SU-DHL-6 (cell line): ENCODE measurements around the gene DCAF15.

Experiments
- H2AFZ ChIP-seq: fragments of 200-600 bp; sonication (generic); 2 replicates; pipeline ENCODE4 v1.6.1; 2014; ENCODE audit warnings: low read depth, mild to moderate bottlenecking, moderate library complexity, mixed read lengths, antibody characterized with exemption, low read length; ENCODE audit not compliant: severe bottlenecking
- H3F3A ChIP-seq: fragments of 200-600 bp; shearing (Covaris generic); 2 replicates; pipeline ENCODE4 v1.6.0; 2016; ENCODE audit warnings: antibody characterized with exemption, mild to moderate bottlenecking; ENCODE audit not compliant: insufficient read depth
- H3K27ac ChIP-seq: fragments of 200-600 bp; sonication (generic); 2 replicates; pipeline ENCODE4 v1.5.1; 2016; ENCODE audit warnings: low read depth, mild to moderate bottlenecking, low read length, moderate library complexity, mixed read lengths
- H3K27me3 ChIP-seq: fragments of 200-600 bp; sonication (generic), shearing (Covaris generic); 2 replicates; pipeline ENCODE4 v1.6.0; 2014; ENCODE audit warnings: mild to moderate bottlenecking, low read length
- H3K36me3 ChIP-seq: fragments of 200-600 bp; sonication (generic); 2 replicates; pipeline ENCODE4 v1.6.1; 2014; ENCODE audit warnings: mild to moderate bottlenecking, low read length, mixed read lengths
- H3K4me2 ChIP-seq: fragments of 300-600, 200-600 bp; shearing (Covaris generic), sonication (generic); 2 replicates; pipeline ENCODE4 v1.6.0; 2014; ENCODE audit warnings: low read length, low read depth, mild to moderate bottlenecking; ENCODE audit not compliant: poor library complexity, severe bottlenecking
- H3K4me3 ChIP-seq: fragments of 200-600 bp; sonication (generic); 2 replicates; pipeline ENCODE4 v1.5.1; 2014; ENCODE audit warnings: antibody characterized with exemption, low read length, mild to moderate bottlenecking, mixed read lengths; ENCODE audit not compliant: insufficient read depth, poor library complexity, severe bottlenecking
- H3K79me2 ChIP-seq: fragments of 200-600 bp; sonication (generic); 2 replicates; pipeline ENCODE4 v1.6.1; 2014; ENCODE audit warnings: mild to moderate bottlenecking, low read length, moderate library complexity; ENCODE audit not compliant: insufficient read depth
- H3K9ac ChIP-seq: fragments of 200-600 bp; sonication (generic); 2 replicates; pipeline ENCODE4 v1.7.0; 2014; ENCODE audit warnings: mild to moderate bottlenecking, low read length
- H3K9me2 ChIP-seq: fragments of 200-600 bp; sonication (generic); replicated peaks from 2 replicates; pipeline ENCODE4 v1.6.1; 2014; ENCODE audit warnings: low read length; ENCODE audit not compliant: insufficient read depth
- H3K9me3 ChIP-seq: fragments of 200-600 bp; sonication (generic); 2 replicates; pipeline ENCODE4 v1.6.1; 2014; ENCODE audit warnings: low read length, mixed read lengths; ENCODE audit not compliant: insufficient read depth
- H4K20me1 ChIP-seq: fragments of 200-600 bp; sonication (generic); 2 replicates; pipeline ENCODE4 v1.6.1; 2014; ENCODE audit warnings: low read depth, mild to moderate bottlenecking, antibody characterized with exemption, low read length, moderate library complexity, mixed read lengths
- EZH2phosphoT487 ChIP-seq: fragments of 200-600 bp; sonication (generic), shearing (Covaris generic); conservative IDR thresholded peaks from 2 replicates; pipeline ENCODE4 v1.6.1; 2018; ENCODE audit warnings: mild to moderate bottlenecking, antibody characterized with exemption, low read length, moderate library complexity, mixed read lengths
- TF ChIP-seq, protein P1 (sequence below): fragments of 200-600 bp; sonication (generic); IDR thresholded peaks from one replicate; pipeline ENCODE4 v1.5.1; 2017; ENCODE audit warnings: antibody characterized with exemption, mild to moderate bottlenecking, low read length, moderate library complexity; ENCODE audit not compliant: insufficient read depth, poor library complexity, severe bottlenecking

DCAF15 gene

GRCh38 chr19:14006766-14007562 lies 54.7 kb downstream of the DCAF15 start:
- Histone ChIP-seq H3K9ac (peak overlapping the region; percentile 83), H3K9me2 (no peaks in the 10 kb centered on the region), H3K36me3 (no peaks in the 10 kb centered on the region), H3K9me3 (no peaks in the 10 kb centered on the region), H3K4me2 (peak overlapping the region; percentile 96), H3K27me3 (no peaks in the 10 kb centered on the region), H3K27ac (peak overlapping the region; percentile 61), H3K79me2 (no peaks in the 10 kb centered on the region; the same call in 1 of the 2 replicates), H3F3A (peaks cover 23% of the 10 kb centered on the region), H2AFZ (peak overlapping the region; percentile 96), H4K20me1 (no peaks in the 10 kb centered on the region), H3K4me3 (peak overlapping the region; percentile 64)
- TF ChIP-seq, protein P1, sequence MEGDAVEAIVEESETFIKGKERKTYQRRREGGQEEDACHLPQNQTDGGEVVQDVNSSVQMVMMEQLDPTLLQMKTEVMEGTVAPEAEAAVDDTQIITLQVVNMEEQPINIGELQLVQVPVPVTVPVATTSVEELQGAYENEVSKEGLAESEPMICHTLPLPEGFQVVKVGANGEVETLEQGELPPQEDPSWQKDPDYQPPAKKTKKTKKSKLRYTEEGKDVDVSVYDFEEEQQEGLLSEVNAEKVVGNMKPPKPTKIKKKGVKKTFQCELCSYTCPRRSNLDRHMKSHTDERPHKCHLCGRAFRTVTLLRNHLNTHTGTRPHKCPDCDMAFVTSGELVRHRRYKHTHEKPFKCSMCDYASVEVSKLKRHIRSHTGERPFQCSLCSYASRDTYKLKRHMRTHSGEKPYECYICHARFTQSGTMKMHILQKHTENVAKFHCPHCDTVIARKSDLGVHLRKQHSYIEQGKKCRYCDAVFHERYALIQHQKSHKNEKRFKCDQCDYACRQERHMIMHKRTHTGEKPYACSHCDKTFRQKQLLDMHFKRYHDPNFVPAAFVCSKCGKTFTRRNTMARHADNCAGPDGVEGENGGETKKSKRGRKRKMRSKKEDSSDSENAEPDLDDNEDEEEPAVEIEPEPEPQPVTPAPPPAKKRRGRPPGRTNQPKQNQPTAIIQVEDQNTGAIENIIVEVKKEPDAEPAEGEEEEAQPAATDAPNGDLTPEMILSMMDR, result no peak
- TF ChIP-seq EZH2phosphoT487, result no peak
